Stimulated activated CD4-positive, alpha-beta T cell treated with anti-CD3 and anti-CD28 coated beads, Interleukin-2, amount 100 ng/mL, for 24 hours (primary cell): Measurements from ENCODE around the gene IFNK.

ENCODE experiments used
- DNase-seq, 2 donors: peaks; one replicate each; pipeline ENCODE4 v3.0.0-alpha.2; 2020

IFNK gene

DNA sequence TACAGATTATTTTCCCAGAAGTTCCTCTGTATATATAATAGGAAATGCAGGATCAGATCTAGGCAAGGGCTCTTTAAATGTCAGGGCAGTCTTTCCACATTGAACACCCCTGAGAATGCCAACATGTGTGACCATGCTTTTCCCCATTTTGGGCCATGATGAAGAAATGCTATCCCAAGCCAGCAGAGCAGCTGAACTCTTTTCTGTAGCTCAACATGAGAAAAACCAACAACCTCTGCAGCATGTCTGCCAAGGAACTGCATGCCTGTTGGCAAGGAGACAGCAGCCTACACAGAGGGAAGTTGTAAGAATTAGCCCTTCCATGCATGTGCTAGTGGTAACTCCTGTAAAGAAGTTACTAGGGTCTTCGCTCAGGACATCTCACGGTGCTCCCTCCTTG lies 9.5 kb upstream of the IFNK start:
- DNase-seq: no peak

- DNase-seq: no peak
These were observed 6.1 kb upstream of the IFNK start for GRCh38 chr9:27518006-27518405.

DNA sequence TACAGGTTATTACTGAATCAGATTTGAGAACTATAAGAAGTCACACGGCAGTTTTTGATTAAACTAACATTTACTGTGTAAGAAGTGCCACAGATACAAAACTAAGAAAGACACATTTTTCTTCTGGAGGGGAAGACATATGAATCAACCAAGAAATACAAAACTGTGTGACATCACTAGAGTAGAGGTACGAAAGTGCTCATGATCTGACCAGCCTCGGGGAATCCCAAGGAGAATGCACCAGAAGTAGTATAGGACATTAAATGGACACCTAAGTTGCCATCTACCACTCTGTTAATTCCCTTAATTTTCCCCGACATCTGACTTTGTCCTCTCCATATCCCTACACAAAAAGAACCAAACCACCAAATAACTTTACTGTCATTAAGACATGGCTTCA lies 5.3 kb upstream of the IFNK start:
- no peak for DNase-seq

- DNase-seq: no peak
These were observed 4.3 kb upstream of the IFNK start for GRCh38 chr9:27519466-27520465.

GRCh38 chr9:27520986-27521385 lies 3.1 kb upstream of the IFNK start:
- no peak for DNase-seq

GRCh38 chr9:27523141-27523540 lies 949 bp upstream of the IFNK start:
- no peak for DNase-seq

DNA sequence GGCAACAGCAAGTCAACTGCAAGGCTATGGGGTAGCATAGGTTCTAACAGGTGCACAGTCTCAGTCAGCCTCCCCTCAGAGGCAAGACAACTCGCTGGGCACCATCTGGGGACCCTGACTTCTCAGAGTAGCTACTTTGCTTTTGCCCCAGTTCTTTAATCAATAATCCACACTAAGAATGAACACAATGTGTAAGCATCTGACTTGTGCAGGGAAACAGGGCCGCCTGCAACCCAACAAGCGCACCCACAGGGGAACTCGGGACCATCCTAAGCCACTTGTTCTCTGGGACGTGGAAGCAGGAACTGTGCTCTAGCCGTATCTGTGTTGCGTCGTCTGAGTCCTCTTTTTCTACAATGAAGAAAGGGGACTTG lies 3.6 kb downstream of the IFNK start:
- DNase-seq: no peak

DNA sequence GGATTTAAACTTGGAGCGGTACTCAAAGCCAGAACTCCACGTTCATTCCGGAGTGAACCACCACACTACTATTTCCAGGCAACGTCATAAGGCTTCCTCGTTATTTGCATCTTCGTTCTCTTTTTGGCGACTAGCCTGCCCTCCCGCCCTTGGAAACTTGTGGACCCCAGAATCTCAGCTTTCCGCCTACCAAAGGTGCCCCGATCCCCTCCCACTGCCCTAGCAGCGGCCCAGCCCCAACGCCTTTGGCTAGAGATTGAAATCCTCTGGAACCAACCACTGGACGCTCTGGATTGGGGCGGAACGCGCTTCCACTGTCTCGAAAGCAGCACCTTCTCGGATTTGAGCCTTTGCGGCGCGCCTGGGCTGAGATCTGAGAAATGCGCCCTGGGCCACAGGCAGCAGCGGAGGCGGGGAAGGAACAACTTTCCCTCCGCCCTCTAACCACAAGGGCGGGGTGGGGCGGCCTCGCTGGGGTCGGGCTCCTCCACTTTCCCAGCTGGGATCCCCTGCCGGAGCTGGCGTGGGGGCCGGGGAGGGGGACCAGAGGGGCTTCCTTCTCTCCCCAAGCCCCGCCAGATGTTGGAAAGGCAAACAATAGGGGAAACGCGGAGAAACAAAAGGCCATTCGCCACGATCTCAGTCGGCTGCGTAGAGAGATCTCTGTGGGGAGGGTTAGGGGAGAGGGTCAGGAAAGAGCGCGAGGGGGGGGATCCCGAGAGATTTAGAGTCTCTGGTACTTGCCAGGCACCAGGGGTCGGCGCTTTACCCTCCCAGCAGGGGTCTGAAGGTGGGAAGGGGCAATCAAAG lies 4.2 kb downstream of the IFNK start:
- DNase-seq: peak; percentile 49 to 71

GRCh38 chr9:27528886-27529315 lies 4.8 kb downstream of the IFNK start:
- peak; percentile 45 to 59 for DNase-seq

GRCh38 chr9:27529316-27530278 lies 5.5 kb downstream of the IFNK start, which contains the start of gene MOB3B:
Gene MOB3B (minus strand): TSS chr9:27529814. CDS start chr9:27455550, 74,264 bp downstream.
- DNase-seq: peak; percentile 83 to 84

- no peak for DNase-seq
These were observed 7.0 kb downstream of the IFNK start for GRCh38 chr9:27530915-27531755.

- no peak for DNase-seq
These were observed 8.0 kb downstream of the IFNK start for GRCh38 chr9:27532046-27532445.

DNA sequence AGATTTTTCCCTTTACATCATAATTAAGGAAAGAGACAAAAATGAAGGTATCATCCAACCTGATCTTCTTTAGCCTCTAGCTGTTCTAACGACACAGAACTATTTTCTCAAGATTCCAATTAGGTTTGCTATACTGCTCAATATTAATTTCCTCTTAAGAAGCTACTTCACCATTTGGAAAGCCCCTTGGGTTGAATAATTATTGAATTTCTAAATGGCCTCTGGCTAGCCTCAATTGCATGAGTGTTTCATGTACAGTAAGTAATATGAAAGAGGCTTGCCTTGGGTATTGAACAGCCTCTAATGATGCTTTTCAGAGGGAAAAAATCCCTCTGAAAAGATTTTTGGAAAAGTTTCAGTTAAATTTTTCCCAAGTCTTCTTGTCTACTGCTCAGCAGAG lies 9.2 kb downstream of the IFNK start:
- DNase-seq: no peak

DNA sequence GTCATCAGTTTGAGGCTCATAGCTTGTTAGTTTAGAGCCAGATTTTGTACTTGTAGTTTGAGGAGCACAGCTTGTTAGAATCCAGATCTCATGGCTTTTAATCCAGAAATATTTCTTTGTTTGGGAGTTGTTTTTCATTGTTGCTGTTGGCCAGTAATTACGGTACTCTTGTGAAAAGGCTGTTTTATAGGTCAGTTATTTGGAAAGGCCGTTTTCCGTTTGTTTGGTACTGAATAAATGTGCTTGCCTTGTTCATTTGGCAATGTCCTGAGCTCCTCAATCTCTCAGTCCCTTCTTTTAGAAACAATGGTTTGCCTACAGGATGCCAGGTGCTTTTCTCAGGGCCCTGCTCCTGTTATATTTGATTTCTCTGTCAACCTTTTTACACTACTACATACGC lies 10.0 kb downstream of the IFNK start:
- DNase-seq: no peak

DNA sequence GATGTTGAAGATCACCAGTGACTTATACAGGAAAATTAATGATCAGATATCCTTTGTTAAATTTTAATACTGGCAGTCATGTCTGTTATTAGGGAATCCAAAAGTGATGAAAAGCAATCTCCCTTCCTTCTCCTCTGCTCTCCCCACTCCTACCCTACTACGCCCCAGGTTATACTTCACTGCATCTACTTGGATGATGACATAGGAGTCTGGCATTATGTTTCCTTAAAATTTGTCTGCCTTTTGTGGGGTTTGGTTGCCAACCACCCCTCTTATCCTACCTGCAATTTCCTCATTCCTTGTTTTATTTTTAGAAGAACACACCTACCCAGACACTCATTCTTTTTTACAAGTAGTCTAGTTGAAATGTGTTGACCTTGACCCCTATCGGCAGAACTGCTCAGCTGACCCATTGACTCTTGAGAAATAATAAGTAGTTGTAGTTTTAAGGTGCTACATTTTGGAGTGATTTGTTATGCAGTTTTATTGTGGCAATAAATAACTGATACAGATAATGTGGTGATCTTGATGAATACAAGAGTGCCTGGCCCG lies 10.6 kb downstream of the IFNK start:
- no peak for DNase-seq

GRCh38 chr9:27535701-27536118 lies 11.6 kb downstream of the IFNK start:
- DNase-seq: no peak

DNA sequence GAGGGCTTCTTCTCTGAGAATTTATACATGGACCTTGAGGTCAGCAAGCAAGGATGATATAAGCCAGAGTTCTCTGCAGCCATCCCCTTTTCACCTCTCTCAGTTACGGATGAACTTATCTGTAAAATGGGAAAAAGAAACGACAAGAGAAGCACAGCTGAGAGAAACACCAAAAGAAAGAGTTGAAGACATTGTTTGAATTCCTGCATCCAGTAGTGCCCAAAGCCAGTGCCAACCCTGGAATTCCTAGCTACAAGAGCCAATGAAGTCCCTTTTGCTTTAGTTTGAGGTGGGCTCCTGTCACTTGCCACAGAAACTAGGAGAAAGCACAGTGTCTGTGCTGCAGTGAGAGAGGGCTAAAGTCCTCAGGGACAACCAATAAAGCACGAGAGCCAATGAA lies 12.1 kb downstream of the IFNK start:
- DNase-seq: no peak

DNA sequence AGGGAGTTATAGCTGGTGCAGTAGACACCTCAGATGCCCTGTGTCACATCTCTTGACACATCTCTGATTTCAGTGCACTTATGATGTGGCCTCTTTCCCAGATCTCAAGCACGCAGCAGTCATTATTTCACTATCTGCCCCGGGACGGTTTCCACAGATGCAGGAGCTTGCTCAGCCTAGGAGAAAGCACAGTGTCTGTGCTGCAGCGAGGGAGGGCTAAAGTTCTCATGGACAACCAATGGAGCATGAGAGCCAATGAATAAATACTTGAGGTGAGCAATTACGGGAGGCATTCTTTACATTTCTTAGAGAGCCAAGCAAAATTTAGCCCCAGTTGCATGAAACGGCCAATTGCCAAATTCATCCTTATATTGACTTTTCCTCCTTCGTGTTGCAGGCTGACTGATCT lies 12.9 kb downstream of the IFNK start:
- no peak for DNase-seq

- DNase-seq: no peak
These were observed 13.7 kb downstream of the IFNK start for GRCh38 chr9:27537756-27538155.

GRCh38 chr9:27538647-27539046 lies 14.6 kb downstream of the IFNK start:
- no peak for DNase-seq
